Dermis microvascular lymphatic vessel endothelial cell (primary cell): ENCODE data around the gene DRD2. TPM values are rescaled to one million over a fixed set of nuclear protein-coding genes. Genes with fewer than 3 reads are reported as not detected.

Source experiments
- DNase-seq, 2 donors: peaks; one replicate each; pipeline versions ENCODE4 v3.0.0 to v3.0.0-alpha.2; 2010; ENCODE audit warnings: low read depth in 2 of 2
- total RNA-seq: library from RNA; depleted of rRNA; stranded (reverse); fragments of >200 nt; gene quantifications from 2 replicates; pipeline ENCODE4 v1.2.1, GENCODE V29; 2014

DRD2 gene
- total RNA-seq, 1 donor from 2014 or later, result not detected

GRCh38 chr11:113400631-113401230 is 74.5 kb downstream of the DRD2 start:
- DNase-seq, result no peak

GRCh38 chr11:113398669-113399430 is 76.3 kb downstream of the DRD2 start:
- no peak for DNase-seq

- no peak for DNase-seq
These were observed 77.4 kb downstream of the DRD2 start for GRCh38 chr11:113397821-113398220.

- DNase-seq, result no peak
These were observed 78.0 kb downstream of the DRD2 start for GRCh38 chr11:113397212-113397611.

- DNase-seq, result no peak
These were observed 78.5 kb downstream of the DRD2 start for GRCh38 chr11:113396690-113397089.

- DNase-seq, result no peak
These were observed 79.3 kb downstream of the DRD2 start for GRCh38 chr11:113395782-113396336.

- no peak for DNase-seq
These were observed 80.3 kb downstream of the DRD2 start for GRCh38 chr11:113394919-113395318.

- DNase-seq, result no peak
These were observed 81.7 kb downstream of the DRD2 start for GRCh38 chr11:113393501-113393985.

GRCh38 chr11:113392236-113392921 is 82.8 kb downstream of the DRD2 start:
- no peak for DNase-seq

- no peak for DNase-seq
These were observed 85.9 kb downstream of the DRD2 start for GRCh38 chr11:113389272-113389671.

GRCh38 chr11:113387605-113388211 is 87.5 kb downstream of the DRD2 start, which contains the start of gene ANKK1:
Gene ANKK1 (plus strand): TSS chr11:113387779. CDS start chr11:113387885, 106 bp downstream.
- peak in 1 of 2 donors; percentile 7 for DNase-seq

GRCh38 chr11:113386866-113387265 is 88.3 kb downstream of the DRD2 start:
- no peak for DNase-seq

GRCh38 chr11:113385749-113386148 is 89.4 kb downstream of the DRD2 start:
- DNase-seq, result no peak

- peak; percentile 90 for DNase-seq
These were observed 90.6 kb downstream of the DRD2 start for GRCh38 chr11:113384551-113384950.

- no peak for DNase-seq
These were observed 93.1 kb downstream of the DRD2 start for GRCh38 chr11:113382121-113382520.

- DNase-seq, result no peak
These were observed 96.5 kb downstream of the DRD2 start for GRCh38 chr11:113378692-113379091.

- DNase-seq, result no peak
These were observed 97.4 kb downstream of the DRD2 start for GRCh38 chr11:113377681-113378412.

GRCh38 chr11:113376156-113376555 is 99.0 kb downstream of the DRD2 start:
- DNase-seq, result no peak

GRCh38 chr11:113375402-113375801 is 99.8 kb downstream of the DRD2 start:
- no peak for DNase-seq

GRCh38 chr11:113373981-113374560 is 101.1 kb downstream of the DRD2 start:
- no peak for DNase-seq
